Tibial nerve (tissue), 4 donors: ENCODE results near the gene ERCC4.

Source experiments
- EP300 ChIP-seq, 2 donors: sonication (generic); formaldehyde crosslinking; IDR thresholded peaks; one replicate each; pipeline ENCODE4 v1.6.1; 2017; ENCODE audit warnings: antibody characterized with exemption in 2 of 2, mild to moderate bottlenecking in 1 of 2
- POLR2A ChIP-seq, 2 donors: fragments of 450-650 bp; IDR thresholded peaks; one replicate each; pipeline ENCODE4 v1.6.1; 2017; ENCODE audit warnings: antibody characterized with exemption in 2 of 2, mild to moderate bottlenecking in 2 of 2, moderate library complexity in 2 of 2
- TF ChIP-seq, protein P1 (sequence below), 5 experiments: fragments of 200-600 bp in 3 of 5; fragments of 450-650 bp in 2 of 5; sonication (generic) in 3 of 5; IDR thresholded peaks; one replicate each; pipeline ENCODE4 v1.5.1; 2016 to 2019; ENCODE audit warnings: antibody characterized with exemption in 5 of 5, mild to moderate bottlenecking in 3 of 5, moderate library complexity in 2 of 5

DNA sequence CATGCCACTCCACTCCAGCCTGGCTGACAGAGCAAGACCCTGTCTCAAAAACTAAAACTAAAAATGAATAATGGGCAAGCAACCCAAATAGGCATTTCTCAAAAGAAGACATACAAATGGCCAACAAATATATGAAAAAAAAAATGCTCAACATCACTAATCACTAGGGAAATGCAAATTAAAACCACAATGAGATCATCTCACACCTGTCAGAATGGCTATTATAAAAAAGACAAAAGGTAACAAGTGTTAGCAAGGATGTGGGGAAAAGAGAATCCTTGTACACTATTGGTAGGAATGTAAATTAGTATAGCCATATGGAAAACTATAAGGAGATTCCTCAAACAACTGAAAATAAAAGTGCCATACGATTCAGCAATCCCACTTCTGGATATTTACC lies 7.1 kb upstream of the ERCC4 start:
- TF ChIP-seq POLR2A (IDR thresholded peaks at IDR 0.05), result no peak
- TF ChIP-seq, protein P1, sequence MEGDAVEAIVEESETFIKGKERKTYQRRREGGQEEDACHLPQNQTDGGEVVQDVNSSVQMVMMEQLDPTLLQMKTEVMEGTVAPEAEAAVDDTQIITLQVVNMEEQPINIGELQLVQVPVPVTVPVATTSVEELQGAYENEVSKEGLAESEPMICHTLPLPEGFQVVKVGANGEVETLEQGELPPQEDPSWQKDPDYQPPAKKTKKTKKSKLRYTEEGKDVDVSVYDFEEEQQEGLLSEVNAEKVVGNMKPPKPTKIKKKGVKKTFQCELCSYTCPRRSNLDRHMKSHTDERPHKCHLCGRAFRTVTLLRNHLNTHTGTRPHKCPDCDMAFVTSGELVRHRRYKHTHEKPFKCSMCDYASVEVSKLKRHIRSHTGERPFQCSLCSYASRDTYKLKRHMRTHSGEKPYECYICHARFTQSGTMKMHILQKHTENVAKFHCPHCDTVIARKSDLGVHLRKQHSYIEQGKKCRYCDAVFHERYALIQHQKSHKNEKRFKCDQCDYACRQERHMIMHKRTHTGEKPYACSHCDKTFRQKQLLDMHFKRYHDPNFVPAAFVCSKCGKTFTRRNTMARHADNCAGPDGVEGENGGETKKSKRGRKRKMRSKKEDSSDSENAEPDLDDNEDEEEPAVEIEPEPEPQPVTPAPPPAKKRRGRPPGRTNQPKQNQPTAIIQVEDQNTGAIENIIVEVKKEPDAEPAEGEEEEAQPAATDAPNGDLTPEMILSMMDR (IDR thresholded peaks at IDR 0.05), result no peak
- no peak for TF ChIP-seq EP300 (IDR thresholded peaks at IDR 0.05)
